ENCODE results near the gene C1QTNF8.
"Not testable (repeated sequence)": the region's sequence is repeated elsewhere in the genome, so short reads cannot be mapped to it uniquely, and the experiment has no call there.

C1QTNF8 gene

DNA sequence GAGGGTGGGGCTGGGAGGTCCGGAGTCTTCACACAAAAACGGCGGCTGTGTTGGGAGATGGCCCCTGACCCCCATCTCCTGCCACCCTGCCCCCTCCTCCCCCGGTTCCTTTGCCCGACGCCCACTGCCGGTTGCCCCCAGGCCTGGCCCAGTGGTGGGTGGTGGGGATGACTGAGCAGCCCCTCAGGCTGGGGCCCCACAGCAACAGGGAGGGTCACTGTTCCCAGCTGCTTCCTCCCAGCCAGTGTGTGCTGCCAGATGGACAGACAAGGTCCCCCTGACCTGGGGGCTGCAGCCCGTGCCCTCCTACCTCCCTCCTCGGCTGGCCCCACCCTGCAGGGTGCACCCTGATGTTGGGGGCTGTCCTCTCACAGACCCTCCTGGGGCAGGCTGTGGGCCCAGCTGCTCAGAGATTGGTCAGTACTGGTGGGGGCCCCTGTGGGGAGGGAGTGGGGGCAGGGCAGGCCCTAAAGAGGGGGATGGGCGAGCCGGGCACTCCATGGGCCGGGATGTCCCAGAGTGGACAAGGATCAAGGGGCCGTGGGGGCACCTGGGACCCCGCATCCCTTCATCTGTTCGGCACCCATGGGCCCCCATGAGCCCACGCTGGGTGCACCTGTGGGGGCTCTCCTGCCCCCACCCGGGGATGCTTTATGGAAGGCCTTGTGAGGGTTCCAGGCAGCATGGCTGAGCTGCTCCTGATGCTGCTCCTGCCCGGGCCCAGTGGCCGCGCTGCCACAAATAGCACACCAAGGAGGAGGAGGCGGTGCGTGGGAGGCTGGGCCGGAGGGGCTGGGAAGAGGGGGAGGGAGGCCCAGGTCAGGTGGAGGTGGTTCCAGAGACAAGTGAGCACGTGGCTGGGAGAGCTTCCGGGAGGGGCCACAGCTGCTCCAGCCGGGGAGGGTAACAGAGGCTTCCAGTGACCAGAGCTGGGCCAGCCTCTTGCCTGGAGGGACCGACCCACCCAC lies 5.1 kb downstream of the C1QTNF8 start:
- in situ Hi-C loops (cut with MboI; ENCODE audit: low pct_unique_long_range_greater_than_20kb, low sequenced_read_pairs, unreplicated experiment), result no loop called here
- TF ChIP-seq, protein P1, sequence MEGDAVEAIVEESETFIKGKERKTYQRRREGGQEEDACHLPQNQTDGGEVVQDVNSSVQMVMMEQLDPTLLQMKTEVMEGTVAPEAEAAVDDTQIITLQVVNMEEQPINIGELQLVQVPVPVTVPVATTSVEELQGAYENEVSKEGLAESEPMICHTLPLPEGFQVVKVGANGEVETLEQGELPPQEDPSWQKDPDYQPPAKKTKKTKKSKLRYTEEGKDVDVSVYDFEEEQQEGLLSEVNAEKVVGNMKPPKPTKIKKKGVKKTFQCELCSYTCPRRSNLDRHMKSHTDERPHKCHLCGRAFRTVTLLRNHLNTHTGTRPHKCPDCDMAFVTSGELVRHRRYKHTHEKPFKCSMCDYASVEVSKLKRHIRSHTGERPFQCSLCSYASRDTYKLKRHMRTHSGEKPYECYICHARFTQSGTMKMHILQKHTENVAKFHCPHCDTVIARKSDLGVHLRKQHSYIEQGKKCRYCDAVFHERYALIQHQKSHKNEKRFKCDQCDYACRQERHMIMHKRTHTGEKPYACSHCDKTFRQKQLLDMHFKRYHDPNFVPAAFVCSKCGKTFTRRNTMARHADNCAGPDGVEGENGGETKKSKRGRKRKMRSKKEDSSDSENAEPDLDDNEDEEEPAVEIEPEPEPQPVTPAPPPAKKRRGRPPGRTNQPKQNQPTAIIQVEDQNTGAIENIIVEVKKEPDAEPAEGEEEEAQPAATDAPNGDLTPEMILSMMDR (IDR thresholded peaks at IDR 0.05; ENCODE audit: extremely low read depth, insufficient read depth, missing control alignments), result no peak
- DNase-seq (ENCODE audit: low spot score), result no peak

DNA sequence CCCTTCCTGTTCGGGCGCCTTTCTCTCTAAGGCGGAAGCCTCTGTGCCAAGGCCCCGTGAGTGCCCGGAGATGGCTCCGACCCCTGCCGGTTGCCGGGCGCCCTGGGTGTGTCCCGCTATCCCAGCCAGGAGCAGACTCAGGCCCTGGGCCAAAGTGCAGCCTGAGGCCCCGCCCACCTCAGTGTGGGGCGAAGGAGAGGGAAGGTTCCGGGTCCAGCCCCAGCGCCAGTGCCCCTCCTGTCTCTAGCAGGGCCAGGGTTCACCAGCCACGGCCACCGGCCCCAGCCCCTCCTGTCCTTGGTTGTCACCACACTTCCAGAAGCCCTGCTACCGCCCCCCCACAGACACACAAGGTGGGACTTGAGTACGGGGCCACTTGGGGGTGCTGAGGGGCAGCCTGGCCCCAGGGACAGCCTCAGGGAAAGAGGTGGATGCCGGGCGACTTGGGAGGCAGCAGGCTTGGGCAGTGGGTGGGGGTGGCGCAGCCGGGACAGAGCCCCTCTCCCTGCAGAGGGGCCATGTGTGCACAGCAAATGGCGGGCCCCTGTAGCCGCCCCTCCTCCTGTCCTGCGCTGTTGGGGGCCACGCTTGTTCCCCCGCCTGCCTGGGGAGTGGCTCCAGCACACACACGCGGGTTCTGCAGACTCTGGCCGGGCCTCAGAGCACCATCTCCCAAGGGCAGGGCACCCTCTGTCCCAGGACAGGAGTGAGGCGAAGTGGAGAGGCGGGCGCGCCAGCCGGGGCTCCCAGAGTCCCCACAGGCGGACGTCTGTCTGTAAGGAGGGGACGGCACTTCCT lies 6.0 kb downstream of the C1QTNF8 start:
- DNase-seq (ENCODE audit: low spot score), result no peak
- in situ Hi-C loops (cut with MboI; ENCODE audit: low pct_unique_long_range_greater_than_20kb, low sequenced_read_pairs, unreplicated experiment), result no loop called here
- TF ChIP-seq, protein P1 (IDR thresholded peaks at IDR 0.05; ENCODE audit: extremely low read depth, insufficient read depth, missing control alignments), result no peak

DNA sequence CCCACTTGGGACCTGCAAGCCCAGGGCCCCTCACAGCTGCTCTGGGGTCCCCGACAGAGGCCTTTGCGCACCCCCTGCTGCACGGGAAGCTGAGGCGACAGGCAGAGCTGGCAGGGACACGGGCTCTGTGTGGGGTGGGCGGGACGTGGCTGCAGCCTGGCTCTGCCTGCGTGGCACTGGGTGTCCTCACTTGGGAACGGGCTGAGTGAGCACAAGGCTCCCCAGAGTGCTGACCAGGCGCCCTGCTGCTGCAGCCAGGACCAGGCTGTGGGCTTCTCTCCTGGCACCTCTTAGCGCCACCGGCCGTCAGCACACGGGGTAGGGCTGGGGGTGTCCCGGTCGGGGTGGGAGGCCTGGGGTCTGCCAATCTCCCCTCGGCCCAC lies 6.6 kb downstream of the C1QTNF8 start:
- DNase-seq (ENCODE audit: low spot score), result no peak
- TF ChIP-seq, protein P1 (IDR thresholded peaks at IDR 0.05; ENCODE audit: extremely low read depth, insufficient read depth, missing control alignments), result no peak
- in situ Hi-C loops (cut with MboI; ENCODE audit: low pct_unique_long_range_greater_than_20kb, low sequenced_read_pairs, unreplicated experiment), result no loop called here

DNA sequence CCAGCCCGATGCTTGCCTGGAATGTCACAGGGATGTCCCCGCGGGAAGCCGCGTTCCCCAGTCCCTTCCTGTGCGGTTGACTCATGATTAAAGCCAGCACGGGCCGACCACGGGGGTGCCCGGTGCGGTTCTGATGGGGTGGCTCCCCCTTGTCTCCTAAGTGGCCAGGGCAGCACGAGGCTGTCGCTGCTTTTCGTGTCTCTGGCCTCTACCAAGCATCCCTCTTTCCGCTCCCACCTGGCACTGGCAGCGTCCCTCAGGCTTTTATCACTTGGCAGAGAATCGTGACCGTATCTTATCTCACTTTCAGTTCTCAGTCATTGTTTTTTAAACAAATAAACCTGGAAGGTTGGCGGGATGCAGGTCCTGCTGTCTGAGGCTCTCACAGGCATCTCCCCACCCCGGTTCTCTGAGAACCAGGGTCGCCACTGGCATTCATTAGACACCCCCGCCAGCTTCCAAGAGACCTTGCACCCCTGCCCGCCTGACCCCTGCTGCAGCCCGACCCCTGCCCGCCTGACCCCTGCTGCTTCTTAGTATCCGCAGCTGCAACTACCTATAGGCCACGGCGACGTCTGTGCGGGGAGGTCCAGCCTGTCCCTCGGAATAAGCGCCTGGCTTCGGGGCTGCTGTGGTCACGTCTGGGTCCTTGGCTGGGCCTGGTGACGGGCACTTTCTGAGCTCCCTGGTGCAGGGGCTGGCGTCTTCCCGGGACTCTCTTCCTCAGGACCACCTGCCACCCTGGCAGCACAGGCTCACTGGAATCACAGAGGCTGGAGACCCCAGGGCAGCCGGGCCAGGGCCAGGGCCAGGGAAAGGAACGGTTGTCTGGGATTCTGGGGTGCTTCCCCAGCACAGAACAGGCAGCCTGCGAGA lies 7.5 kb downstream of the C1QTNF8 start:
- in situ Hi-C loops (cut with MboI; ENCODE audit: low pct_unique_long_range_greater_than_20kb, low sequenced_read_pairs, unreplicated experiment), result no loop called here
- TF ChIP-seq, protein P1 (IDR thresholded peaks at IDR 0.05; ENCODE audit: extremely low read depth, insufficient read depth, missing control alignments), result no peak
- DNase-seq (ENCODE audit: low spot score), result no peak

DNA sequence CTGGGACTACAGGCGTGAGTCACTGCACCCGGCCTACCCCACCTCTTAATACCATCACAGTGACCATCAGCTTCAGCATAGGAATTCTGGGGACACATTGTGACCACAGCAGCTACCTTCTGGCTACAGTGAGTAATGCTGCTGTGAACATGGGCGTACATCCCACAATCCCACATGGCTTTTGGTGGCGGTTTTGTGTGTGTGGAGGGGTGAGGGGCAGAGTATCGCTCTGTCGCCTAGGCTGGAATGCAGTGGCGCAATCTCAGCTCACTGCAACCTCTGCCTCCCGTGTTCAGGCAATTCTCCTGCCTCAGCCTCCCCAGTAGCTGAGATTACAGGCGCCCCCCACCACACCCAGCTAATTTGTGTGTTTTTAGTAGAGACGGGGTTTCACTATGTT lies 9.6 kb downstream of the C1QTNF8 start:
- in situ Hi-C loops (cut with MboI; ENCODE audit: low pct_unique_long_range_greater_than_20kb, low sequenced_read_pairs, unreplicated experiment); DNase-seq (ENCODE audit: low spot score): not testable (repeated sequence)

DNA sequence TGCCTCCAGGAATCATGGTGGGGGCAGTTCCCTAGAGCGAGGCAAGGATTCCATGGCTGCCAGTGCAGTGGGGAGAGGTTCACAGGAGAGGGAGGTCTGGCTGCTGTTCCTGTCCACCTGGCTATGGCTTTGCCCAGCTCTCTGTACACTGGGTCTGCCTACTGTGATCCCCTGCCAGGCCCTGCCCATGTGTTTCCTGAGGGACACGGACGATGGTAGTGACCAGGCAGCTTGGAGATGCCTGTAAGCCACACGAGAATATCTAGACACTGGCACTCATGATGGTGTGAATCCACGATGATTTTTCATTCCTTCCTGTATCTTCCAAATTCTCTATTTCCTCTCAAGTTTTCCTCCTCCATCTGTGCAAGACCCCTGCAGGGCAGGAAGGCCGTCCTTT lies 11.1 kb downstream of the C1QTNF8 start:
- DNase-seq (ENCODE audit: low spot score), result no peak
- TF ChIP-seq, protein P1 (IDR thresholded peaks at IDR 0.05; ENCODE audit: extremely low read depth, insufficient read depth, missing control alignments), result no peak
- in situ Hi-C loops (cut with MboI; ENCODE audit: low pct_unique_long_range_greater_than_20kb, low sequenced_read_pairs, unreplicated experiment), result no loop called here
